HG02885 (cell line): Measurements from ENCODE around the gene XYLT1.

Source experiments
- ATAC-seq: cut with Tn5 transposase; IDR thresholded peaks from one replicate; pipeline ENCODE4 v1.9.1; 2021; ENCODE audit warnings: mild to moderate bottlenecking; ENCODE audit not compliant: unreplicated experiment, poor library complexity

XYLT1 gene

GRCh38 chr16:17135439-17135838, 335.3 kb downstream of the XYLT1 start:
- no peak for ATAC-seq

- ATAC-seq = peak; percentile 95
Measured at GRCh38 chr16:17134586-17134985, 336.2 kb downstream of the XYLT1 start.

- ATAC-seq = no peak
Measured at GRCh38 chr16:17133851-17134250, 336.9 kb downstream of the XYLT1 start.

GRCh38 chr16:17131351-17131750, 339.4 kb downstream of the XYLT1 start:
- ATAC-seq = no peak

- no peak for ATAC-seq
Measured at GRCh38 chr16:17130733-17131132, 340.0 kb downstream of the XYLT1 start.

GRCh38 chr16:17129971-17130370, 340.8 kb downstream of the XYLT1 start:
- ATAC-seq = no peak

GRCh38 chr16:17128791-17129190, 342.0 kb downstream of the XYLT1 start:
- ATAC-seq = no peak

- no peak for ATAC-seq
Measured at GRCh38 chr16:17126156-17126555, 344.6 kb downstream of the XYLT1 start.

- no peak for ATAC-seq
Measured at GRCh38 chr16:17125671-17126070, 345.1 kb downstream of the XYLT1 start.

- no peak for ATAC-seq
Measured at GRCh38 chr16:17117906-17118577, 352.7 kb downstream of the XYLT1 start.

GRCh38 chr16:17116595-17117322, 354.0 kb downstream of the XYLT1 start:
- ATAC-seq = no peak

- no peak for ATAC-seq
Measured at GRCh38 chr16:17109413-17109812, 361.3 kb downstream of the XYLT1 start.

- ATAC-seq = no peak
Measured at GRCh38 chr16:17108596-17108995, 362.2 kb downstream of the XYLT1 start.

- ATAC-seq = no peak
Measured at GRCh38 chr16:17107450-17107849, 363.3 kb downstream of the XYLT1 start.

GRCh38 chr16:17106243-17106791, 364.4 kb downstream of the XYLT1 start:
- no peak for ATAC-seq

- no peak for ATAC-seq
Measured at GRCh38 chr16:17105239-17105797, 365.4 kb downstream of the XYLT1 start.

GRCh38 chr16:17104654-17105053, 366.1 kb downstream of the XYLT1 start:
- ATAC-seq = no peak

GRCh38 chr16:17103216-17103615, 367.5 kb downstream of the XYLT1 start:
- no peak for ATAC-seq

GRCh38 chr16:17101646-17102045, 369.1 kb downstream of the XYLT1 start:
- ATAC-seq = no peak

GRCh38 chr16:17098685-17099084, 372.1 kb downstream of the XYLT1 start:
- ATAC-seq = no peak

GRCh38 chr16:17084130-17084529, 386.6 kb downstream of the XYLT1 start:
- ATAC-seq = no peak
